Suprapubic skin (tissue), 4 donors: Measurements from ENCODE around the gene SNX21.

Source experiments
- EP300 ChIP-seq: sonication (generic); formaldehyde crosslinking; IDR thresholded peaks from one replicate; pipeline ENCODE4 v1.6.1; 2017; ENCODE audit warnings: antibody characterized with exemption
- POLR2AphosphoS5 ChIP-seq, 3 donors: sonication (generic); formaldehyde crosslinking; IDR thresholded peaks; one replicate each; pipeline ENCODE4 v1.6.1; 2017; ENCODE audit warnings: antibody characterized with exemption in 3 of 3
- TF ChIP-seq, protein P1 (sequence below), 2 donors: fragments of 200-600 bp in 1 of 2; fragments of 450-650 bp in 1 of 2; sonication (generic) in 1 of 2; IDR thresholded peaks; one replicate each; pipeline ENCODE4 v1.5.1; 2016 to 2019; ENCODE audit warnings: antibody characterized with exemption in 2 of 2, mild to moderate bottlenecking in 1 of 2, moderate library complexity in 1 of 2

DNA sequence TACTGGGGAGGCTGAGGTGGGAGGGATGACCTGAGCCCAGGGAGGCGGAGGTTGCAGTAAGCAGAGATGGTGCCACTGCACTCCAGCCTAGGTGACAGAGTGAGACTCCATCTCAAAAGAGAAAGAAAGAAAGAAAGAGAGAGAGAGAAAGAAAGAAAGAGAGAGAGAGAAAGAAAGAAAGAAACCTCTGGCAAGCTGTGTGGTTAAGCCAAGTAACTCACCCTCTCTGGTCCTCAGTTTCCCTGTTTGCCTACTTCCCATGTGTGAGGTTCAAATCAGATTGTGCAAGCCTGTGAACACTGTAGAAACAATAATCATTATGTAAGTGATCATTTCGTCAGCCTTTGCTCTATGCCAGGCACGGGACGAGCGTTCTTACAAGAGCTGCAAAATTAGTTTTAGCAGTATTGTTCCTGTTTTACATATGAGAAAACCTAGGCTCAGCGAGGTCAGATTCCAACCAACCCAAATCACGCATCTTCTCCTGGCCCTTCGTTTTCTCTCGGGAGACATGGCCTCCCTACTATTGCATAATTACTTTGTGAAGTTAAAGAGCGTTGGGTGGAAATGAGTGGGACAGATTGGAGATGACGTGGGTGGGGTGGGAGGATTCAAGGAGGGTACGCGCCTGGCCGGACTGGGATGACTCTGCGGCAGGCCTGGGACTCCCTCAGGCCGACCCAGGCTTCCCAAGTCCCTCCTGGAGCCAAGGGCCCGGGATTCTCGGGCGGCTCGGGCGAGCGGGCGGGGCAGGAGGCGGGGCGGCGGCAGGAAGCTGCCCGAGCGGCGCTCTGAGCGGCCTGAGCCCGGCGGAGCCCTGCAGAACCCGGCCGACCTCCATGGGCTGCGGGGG, at the start of gene SNX21:
- TF ChIP-seq, protein P1, sequence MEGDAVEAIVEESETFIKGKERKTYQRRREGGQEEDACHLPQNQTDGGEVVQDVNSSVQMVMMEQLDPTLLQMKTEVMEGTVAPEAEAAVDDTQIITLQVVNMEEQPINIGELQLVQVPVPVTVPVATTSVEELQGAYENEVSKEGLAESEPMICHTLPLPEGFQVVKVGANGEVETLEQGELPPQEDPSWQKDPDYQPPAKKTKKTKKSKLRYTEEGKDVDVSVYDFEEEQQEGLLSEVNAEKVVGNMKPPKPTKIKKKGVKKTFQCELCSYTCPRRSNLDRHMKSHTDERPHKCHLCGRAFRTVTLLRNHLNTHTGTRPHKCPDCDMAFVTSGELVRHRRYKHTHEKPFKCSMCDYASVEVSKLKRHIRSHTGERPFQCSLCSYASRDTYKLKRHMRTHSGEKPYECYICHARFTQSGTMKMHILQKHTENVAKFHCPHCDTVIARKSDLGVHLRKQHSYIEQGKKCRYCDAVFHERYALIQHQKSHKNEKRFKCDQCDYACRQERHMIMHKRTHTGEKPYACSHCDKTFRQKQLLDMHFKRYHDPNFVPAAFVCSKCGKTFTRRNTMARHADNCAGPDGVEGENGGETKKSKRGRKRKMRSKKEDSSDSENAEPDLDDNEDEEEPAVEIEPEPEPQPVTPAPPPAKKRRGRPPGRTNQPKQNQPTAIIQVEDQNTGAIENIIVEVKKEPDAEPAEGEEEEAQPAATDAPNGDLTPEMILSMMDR (IDR thresholded peaks at IDR 0.05), result no peak
- TF ChIP-seq EP300 (no peak), POLR2AphosphoS5 (IDR thresholded peaks at IDR 0.05) (peak in 2 of 3 donors; percentile 57 to 84)
